ENCODE results near the gene PYGO2. TPM values are rescaled to one million over a fixed set of nuclear protein-coding genes. Genes with fewer than 3 reads are reported as not detected.
"Not testable (repeated sequence)": the region's sequence is repeated elsewhere in the genome, so short reads cannot be mapped to it uniquely, and the experiment has no call there.

PYGO2 gene
- polyA plus RNA-seq, 2 donors, result 14.3 to 15.8 TPM

- Histone ChIP-seq H3K4me1 (ENCODE audit: control insufficient read depth in 2 of 2, insufficient read depth in 2 of 2, low read length in 1 of 2) (peaks cover 8 to 10% of the 10 kb centered on the region in 2 donors), H3K4me3 (ENCODE audit: low read depth in 1 of 2, low read length in 2 of 2) (peak overlapping the region; percentile 61 to 95), H3K27ac (ENCODE audit: low read depth in 2 of 2, low read length in 1 of 2) (peak overlapping the region; percentile 97 to 98), H3K27me3 (ENCODE audit: control insufficient read depth in 1 of 2, insufficient read depth in 2 of 2, low read length in 2 of 2) (no peaks in the 10 kb centered on the region), H3K9me3 (ENCODE audit: control insufficient read depth in 2 of 2, insufficient read depth in 1 of 2, low read depth in 1 of 2, low read length in 1 of 2) (no peaks in the 10 kb centered on the region), H3K36me3 (ENCODE audit: control insufficient read depth in 2 of 2, insufficient read depth in 2 of 2, low read length in 1 of 2) (no peaks in the 10 kb centered on the region)
- 0% methylated on average over 8 to 10 of the region's 13 CpGs for WGBS, 2 donors
Measured at GRCh38 chr1:155000411-155000725, 38.8 kb upstream of the PYGO2 start.

DNA sequence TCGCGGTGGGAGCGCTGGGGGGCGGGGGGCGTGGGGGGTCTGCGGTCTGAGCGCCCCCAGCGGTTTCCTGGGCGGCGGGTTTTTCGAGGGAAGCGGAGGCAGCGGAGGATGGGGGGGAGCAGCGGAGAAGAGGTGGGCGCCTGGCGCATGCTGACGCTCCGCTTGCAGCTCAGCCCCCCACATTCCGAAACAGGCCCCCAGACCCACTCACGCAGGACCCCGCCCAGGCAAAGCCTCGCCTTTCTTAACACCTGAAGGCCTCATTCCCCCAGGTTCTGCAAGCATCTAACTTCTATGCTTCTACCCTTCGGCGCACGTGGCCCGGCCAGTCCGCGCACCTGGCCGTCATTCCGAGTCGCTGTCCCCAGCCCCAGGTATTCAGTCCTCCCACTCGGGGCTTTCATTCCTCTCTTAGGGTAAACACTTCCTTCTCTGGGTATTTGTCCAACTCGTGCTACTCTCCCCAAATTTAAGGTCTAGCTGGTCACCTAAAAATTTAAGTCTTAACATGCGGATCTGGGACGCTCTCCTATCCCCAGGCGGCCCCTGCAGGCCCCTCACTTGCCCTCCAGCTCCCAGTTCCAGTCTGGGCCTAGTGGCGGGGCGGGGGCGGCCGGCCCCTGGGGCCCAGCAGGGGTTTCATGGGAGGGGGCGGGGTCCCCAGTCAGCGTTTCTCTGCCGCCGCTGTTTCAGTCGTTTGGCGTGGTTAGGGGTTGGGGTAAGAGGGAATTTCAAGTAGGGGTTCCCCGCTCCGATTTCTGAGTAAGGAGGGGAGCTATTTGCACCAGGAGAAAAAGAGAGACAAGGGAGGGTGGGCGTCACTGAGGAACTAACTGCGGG lies 38.2 kb upstream of the PYGO2 start:
- H3K4me1 ChIP-seq (ENCODE audit: control insufficient read depth in 2 of 2, insufficient read depth in 2 of 2, low read length in 1 of 2), result peaks cover 6 to 8% of the 10 kb centered on the region in 2 donors
- no peaks in the 10 kb centered on the region for H3K36me3 ChIP-seq (ENCODE audit: control insufficient read depth in 2 of 2, insufficient read depth in 2 of 2, low read length in 1 of 2)
- no peaks in the 10 kb centered on the region for H3K27me3 ChIP-seq (ENCODE audit: control insufficient read depth in 1 of 2, insufficient read depth in 2 of 2, low read length in 2 of 2)
- peak overlapping the region; percentile 61 to 95 for H3K4me3 ChIP-seq (ENCODE audit: low read depth in 1 of 2, low read length in 2 of 2)
- peak overlapping the region; percentile 97 to 98 for H3K27ac ChIP-seq (ENCODE audit: low read depth in 2 of 2, low read length in 1 of 2)
- WGBS, 2 donors, result 2% methylated on average over 46 to 50 of the region's 50 CpGs
- H3K9me3 ChIP-seq (ENCODE audit: control insufficient read depth in 2 of 2, insufficient read depth in 1 of 2, low read depth in 1 of 2, low read length in 1 of 2), result no peaks in the 10 kb centered on the region

GRCh38 chr1:154998818-154999570 lies 37.4 kb upstream of the PYGO2 start:
- H3K4me1 ChIP-seq (ENCODE audit: control insufficient read depth in 2 of 2, insufficient read depth in 2 of 2, low read length in 1 of 2), result peaks cover 0 to 8% of the 10 kb centered on the region in 2 donors
- H3K27ac ChIP-seq (ENCODE audit: low read depth in 2 of 2, low read length in 1 of 2), result peak overlapping the region; percentile 97 to 98
- no peaks in the 10 kb centered on the region for H3K27me3 ChIP-seq (ENCODE audit: control insufficient read depth in 1 of 2, insufficient read depth in 2 of 2, low read length in 2 of 2)
- no peaks in the 10 kb centered on the region for H3K36me3 ChIP-seq (ENCODE audit: control insufficient read depth in 2 of 2, insufficient read depth in 2 of 2, low read length in 1 of 2)
- no peaks in the 10 kb centered on the region for H3K9me3 ChIP-seq (ENCODE audit: control insufficient read depth in 2 of 2, insufficient read depth in 1 of 2, low read depth in 1 of 2, low read length in 1 of 2)
- WGBS, 2 donors, result 11 to 12% methylated on average over 35 to 40 of the region's 40 CpGs
- peak overlapping the region; percentile 26 to 95 for H3K4me3 ChIP-seq (ENCODE audit: low read depth in 1 of 2, low read length in 2 of 2)

- H3K9me3 ChIP-seq (ENCODE audit: control insufficient read depth in 2 of 2, insufficient read depth in 1 of 2, low read depth in 1 of 2, low read length in 1 of 2), result no peaks in the 10 kb centered on the region
- H3K4me1 ChIP-seq (ENCODE audit: control insufficient read depth in 2 of 2, insufficient read depth in 2 of 2, low read length in 1 of 2), result peaks cover 0 to 8% of the 10 kb centered on the region in 2 donors
- H3K27ac ChIP-seq (ENCODE audit: low read depth in 2 of 2, low read length in 1 of 2), result no peak overlapping the region
- H3K4me3 ChIP-seq (ENCODE audit: low read depth in 1 of 2, low read length in 2 of 2), result no peak overlapping the region
- H3K36me3 ChIP-seq (ENCODE audit: control insufficient read depth in 2 of 2, insufficient read depth in 2 of 2, low read length in 1 of 2), result no peaks in the 10 kb centered on the region
- WGBS, 2 donors, result 75 to 81% methylated on average over 15 to 16 of the region's 16 CpGs
- no peaks in the 10 kb centered on the region for H3K27me3 ChIP-seq (ENCODE audit: control insufficient read depth in 1 of 2, insufficient read depth in 2 of 2, low read length in 2 of 2)
Measured at GRCh38 chr1:154998201-154998780, 36.7 kb upstream of the PYGO2 start.

- Histone ChIP-seq H3K27me3 (ENCODE audit: control insufficient read depth in 1 of 2, insufficient read depth in 2 of 2, low read length in 2 of 2) (no peaks in the 10 kb centered on the region), H3K4me3 (ENCODE audit: low read depth in 1 of 2, low read length in 2 of 2) (no peak overlapping the region), H3K4me1 (ENCODE audit: control insufficient read depth in 2 of 2, insufficient read depth in 2 of 2, low read length in 1 of 2) (peaks cover 0 to 8% of the 10 kb centered on the region in 2 donors), H3K9me3 (ENCODE audit: control insufficient read depth in 2 of 2, insufficient read depth in 1 of 2, low read depth in 1 of 2, low read length in 1 of 2) (no peaks in the 10 kb centered on the region), H3K27ac (ENCODE audit: low read depth in 2 of 2, low read length in 1 of 2) (no peak overlapping the region), H3K36me3 (ENCODE audit: control insufficient read depth in 2 of 2, insufficient read depth in 2 of 2, low read length in 1 of 2) (no peaks in the 10 kb centered on the region)
- WGBS, 2 donors, result 80 to 87% methylated on average over 15 of the region's 15 CpGs
Measured at GRCh38 chr1:154996966-154997701, 35.6 kb upstream of the PYGO2 start.

- not testable (repeated sequence) for H3K4me1 ChIP-seq (ENCODE audit: control insufficient read depth in 2 of 2, insufficient read depth in 2 of 2, low read length in 1 of 2); H3K4me3 ChIP-seq (ENCODE audit: low read depth in 1 of 2, low read length in 2 of 2); H3K27me3 ChIP-seq (ENCODE audit: control insufficient read depth in 1 of 2, insufficient read depth in 2 of 2, low read length in 2 of 2); H3K36me3 ChIP-seq (ENCODE audit: control insufficient read depth in 2 of 2, insufficient read depth in 2 of 2, low read length in 1 of 2); H3K27ac ChIP-seq (ENCODE audit: low read depth in 2 of 2, low read length in 1 of 2); H3K9me3 ChIP-seq (ENCODE audit: control insufficient read depth in 2 of 2, insufficient read depth in 1 of 2, low read depth in 1 of 2, low read length in 1 of 2)
- 59 to 62% methylated on average over 13 of the region's 13 CpGs for WGBS, 2 donors
Measured at GRCh38 chr1:154995301-154995983, 33.9 kb upstream of the PYGO2 start.

DNA sequence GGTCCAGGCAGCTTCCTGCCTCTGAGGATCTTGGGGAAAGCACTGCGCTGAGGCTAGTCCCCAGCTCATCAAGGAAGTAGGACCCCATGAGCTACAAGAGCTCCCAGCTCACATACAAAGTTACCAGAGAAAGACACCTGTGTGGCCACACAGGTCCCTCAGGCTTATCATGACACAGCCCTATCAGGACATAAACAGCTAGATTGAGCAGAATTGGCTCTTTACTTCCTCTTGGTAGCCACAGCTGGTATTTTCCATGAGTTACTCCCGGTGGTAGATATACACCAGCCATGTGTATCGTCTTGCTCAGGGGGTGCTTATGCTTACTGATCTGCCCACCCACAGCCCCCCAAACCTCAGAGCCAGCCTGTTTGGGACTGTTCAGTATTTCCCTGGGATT lies 33.0 kb upstream of the PYGO2 start:
- H3K9me3 ChIP-seq (ENCODE audit: control insufficient read depth in 2 of 2, insufficient read depth in 1 of 2, low read depth in 1 of 2, low read length in 1 of 2), result no peaks in the 10 kb centered on the region
- H3K36me3 ChIP-seq (ENCODE audit: control insufficient read depth in 2 of 2, insufficient read depth in 2 of 2, low read length in 1 of 2), result peaks cover 0 to 9% of the 10 kb centered on the region in 2 donors
- H3K27me3 ChIP-seq (ENCODE audit: control insufficient read depth in 1 of 2, insufficient read depth in 2 of 2, low read length in 2 of 2), result no peaks in the 10 kb centered on the region
- H3K27ac ChIP-seq (ENCODE audit: low read depth in 2 of 2, low read length in 1 of 2), result peak overlapping the region in 1 of 2 donors; percentile 27
- H3K4me1 ChIP-seq (ENCODE audit: control insufficient read depth in 2 of 2, insufficient read depth in 2 of 2, low read length in 1 of 2), result peaks cover 0 to 8% of the 10 kb centered on the region in 2 donors
- 56 to 73% methylated on average over 3 of the region's 3 CpGs for WGBS, 2 donors
- no peak overlapping the region for H3K4me3 ChIP-seq (ENCODE audit: low read depth in 1 of 2, low read length in 2 of 2)

GRCh38 chr1:154994269-154994587 lies 32.6 kb upstream of the PYGO2 start:
- Histone ChIP-seq H3K36me3 (ENCODE audit: control insufficient read depth in 2 of 2, insufficient read depth in 2 of 2, low read length in 1 of 2) (peaks cover under 1 to 12% of the 10 kb centered on the region in 2 donors), H3K27ac (ENCODE audit: low read depth in 2 of 2, low read length in 1 of 2) (peak overlapping the region in 1 of 2 donors; percentile 27), H3K27me3 (ENCODE audit: control insufficient read depth in 1 of 2, insufficient read depth in 2 of 2, low read length in 2 of 2) (no peaks in the 10 kb centered on the region), H3K4me1 (ENCODE audit: control insufficient read depth in 2 of 2, insufficient read depth in 2 of 2, low read length in 1 of 2) (peaks cover 0 to 4% of the 10 kb centered on the region in 2 donors), H3K9me3 (ENCODE audit: control insufficient read depth in 2 of 2, insufficient read depth in 1 of 2, low read depth in 1 of 2, low read length in 1 of 2) (no peaks in the 10 kb centered on the region), H3K4me3 (ENCODE audit: low read depth in 1 of 2, low read length in 2 of 2) (no peak overlapping the region)
- 53 to 61% methylated on average over 1 of the region's 1 CpG for WGBS, 2 donors

All from esophagus (tissue), 2 donors.